ENCODE results near the gene NDUFA6. TPM values are rescaled to one million over a fixed set of nuclear protein-coding genes. Genes with fewer than 3 reads are reported as not detected.

NDUFA6 gene
- total and polyA plus RNA-seq, 4 donors, result 43.7 to 235 (median 56.6) TPM

GRCh38 chr22:42062506-42063170 is 27.9 kb downstream of the NDUFA6 start:
- TF ChIP-seq FOXA2 (IDR thresholded peaks at IDR 0.05) (no peak), ZBTB33 (IDR thresholded peaks at IDR 0.05) (no peak), HNF4A (conservative IDR thresholded peaks at IDR 0.05) (no peak), REST (IDR thresholded peaks at IDR 0.05) (no peak), GABPA (IDR thresholded peaks at IDR 0.05 in 1 of 2, conservative IDR thresholded peaks at IDR 0.05 in 1 of 2) (no peak), RXRA (IDR thresholded peaks at IDR 0.05) (no peak), EGR1 (IDR thresholded peaks at IDR 0.05; ENCODE audit: low read depth in 2 of 2) (no peak), TAF1 (conservative IDR thresholded peaks at IDR 0.05) (no peak), HNF4G (IDR thresholded peaks at IDR 0.05) (no peak), CTCF (IDR thresholded peaks at IDR 0.05; ENCODE audit: low read depth, low read length, missing input control) (no peak), RAD21 (IDR thresholded peaks at IDR 0.05) (no peak), MAX (IDR thresholded peaks at IDR 0.05) (no peak), YY1 (IDR thresholded peaks at IDR 0.05) (no peak), NR2F2 (IDR thresholded peaks at IDR 0.05) (no peak), JUND (IDR thresholded peaks at IDR 0.05) (no peak), ATF3 (IDR thresholded peaks at IDR 0.05) (no peak)
- no peak overlapping the region for H3K4me3 ChIP-seq (ENCODE audit: low read depth in 1 of 3, low read length in 3 of 3)
- peaks cover 8 to 46% (median 22%) of the 10 kb centered on the region in 4 donors for H3K36me3 ChIP-seq (ENCODE audit: control insufficient read depth in 4 of 4, insufficient read depth in 3 of 4, low read depth in 1 of 4, low read length in 3 of 4)
- H3K9me3 ChIP-seq (ENCODE audit: control insufficient read depth in 4 of 4, low read length in 3 of 4), result no peaks in the 10 kb centered on the region
- no peak overlapping the region for H3K27ac ChIP-seq (ENCODE audit: low read depth in 1 of 2, low read length in 2 of 2)
- H3K9ac ChIP-seq (ENCODE audit: low read depth in 1 of 2, low read length in 2 of 2), result no peak overlapping the region
- no peak for DNase-seq (ENCODE audit: low spot score)
- H3K4me1 ChIP-seq (ENCODE audit: control insufficient read depth in 4 of 4, insufficient read depth in 4 of 4, low read length in 3 of 4), result peaks cover 4 to 22% (median 15%) of the 10 kb centered on the region in 4 donors
- no peaks in the 10 kb centered on the region for H3K27me3 ChIP-seq (ENCODE audit: control insufficient read depth in 4 of 4, insufficient read depth in 4 of 4, low read length in 3 of 4)
- WGBS, result 99% methylated on average over 10 of the region's 10 CpGs

Data from liver (tissue), 9 donors.